Astrocyte (in vitro differentiated cells and primary cell): ENCODE results near the gene ACOT11.

ENCODE experiments used
- CTCF ChIP-seq: IDR thresholded peaks from 2 replicates; pipeline ENCODE4 v1.5.1; 2011; ENCODE audit warnings: low read depth, mild to moderate bottlenecking, inconsistent platforms, low read length, moderate library complexity; ENCODE audit not compliant: insufficient read depth
- EZH2 ChIP-seq: IDR thresholded peaks from 2 replicates; pipeline ENCODE4 v1.6.1; 2012; ENCODE audit warnings: mild to moderate bottlenecking, low read length, inconsistent platforms; ENCODE audit not compliant: insufficient read depth

GRCh38 chr1:54499097-54499359, 49.0 kb upstream of the ACOT11 start:
- TF ChIP-seq CTCF: no peak
- no peak for TF ChIP-seq EZH2
